Mesendoderm (in vitro differentiated cells): ENCODE data around the gene ECE1.

Source experiments
- DNase-seq: peaks from one replicate; pipeline ENCODE4 v3.0.0; 2013
- H2AK5ac ChIP-seq: 2 replicates; pipeline ENCODE4 v1.6.1; 2013; ENCODE audit warnings: low read length, inconsistent platforms
- H2BK120ac ChIP-seq: 2 replicates; pipeline ENCODE4 v1.6.1; 2013; ENCODE audit warnings: low read depth, mild to moderate bottlenecking, low read length, moderate library complexity, mixed read lengths
- H2BK15ac ChIP-seq: replicated peaks from 2 replicates; pipeline ENCODE4 v1.6.1; 2013; ENCODE audit warnings: low read depth, mild to moderate bottlenecking, moderate library complexity
- H2BK5ac ChIP-seq: 2 replicates; pipeline ENCODE4 v1.6.1; 2013; ENCODE audit warnings: low read length, inconsistent platforms
- H3K18ac ChIP-seq: 2 replicates; pipeline ENCODE4 v1.6.1; 2013; ENCODE audit warnings: mild to moderate bottlenecking, low read length, mixed read lengths
- H3K23ac ChIP-seq: one replicate; pipeline ENCODE4 v1.6.1; 2013; ENCODE audit warnings: low read length
- H3K27ac ChIP-seq: 2 replicates; pipeline ENCODE4 v1.5.1; 2013; ENCODE audit warnings: low read depth, mild to moderate bottlenecking, inconsistent platforms, low read length, moderate library complexity
- H3K27me3 ChIP-seq: 2 replicates; pipeline ENCODE4 v1.6.1; 2013; ENCODE audit warnings: low read length, control low read depth, mild to moderate bottlenecking, inconsistent platforms; ENCODE audit not compliant: insufficient read depth, poor library complexity
- H3K36me3 ChIP-seq: 2 replicates; pipeline ENCODE4 v1.6.1; 2013; ENCODE audit warnings: low read length, inconsistent platforms; ENCODE audit not compliant: control insufficient read depth, insufficient read depth
- H3K4ac ChIP-seq: one replicate; pipeline ENCODE4 v1.6.1; 2013; ENCODE audit warnings: low read depth, mild to moderate bottlenecking, low read length, moderate library complexity
- H3K4me1 ChIP-seq: 2 replicates; pipeline ENCODE4 v1.6.1; 2013; ENCODE audit warnings: low read depth, low read length, inconsistent platforms; ENCODE audit not compliant: control insufficient read depth
- H3K4me2 ChIP-seq: 2 replicates; pipeline ENCODE4 v1.6.1; 2013; ENCODE audit warnings: low read length
- H3K4me3 ChIP-seq: 2 replicates; pipeline ENCODE4 v1.5.1; 2013; ENCODE audit warnings: mild to moderate bottlenecking, low read length
- H3K56ac ChIP-seq: one replicate; pipeline ENCODE4 v1.6.1; 2013; ENCODE audit warnings: low read length
- H3K79me1 ChIP-seq: 2 replicates; pipeline ENCODE4 v1.6.1; 2013; ENCODE audit warnings: low read length, inconsistent platforms
- H3K79me2 ChIP-seq: 2 replicates; pipeline ENCODE4 v1.6.1; 2013; ENCODE audit warnings: mild to moderate bottlenecking, low read length; ENCODE audit not compliant: control insufficient read depth, insufficient read depth
- H3K9ac ChIP-seq: 2 replicates; pipeline ENCODE4 v1.6.1; 2013; ENCODE audit warnings: low read length, inconsistent platforms
- H4K5ac ChIP-seq: one replicate; pipeline ENCODE4 v1.6.1; 2013; ENCODE audit warnings: low read length
- H4K8ac ChIP-seq: one replicate; pipeline ENCODE4 v1.6.1; 2013; ENCODE audit warnings: low read depth, mild to moderate bottlenecking, control low read depth, low read length, moderate library complexity
- WGBS: extraction: QIAGEN DNeasy Blood & Tissue Kit; methylation state at CpG from one replicate; pipeline ENCODE4 v1.1.7; 2013; ENCODE audit warnings: low lambda C conversion rate, missing lambda C conversion rate; ENCODE audit not compliant: insufficient coverage; ENCODE audit errors: extremely low coverage; 5-methylcytosine and 5-hydroxymethylcytosine counted together

ECE1 gene

DNA sequence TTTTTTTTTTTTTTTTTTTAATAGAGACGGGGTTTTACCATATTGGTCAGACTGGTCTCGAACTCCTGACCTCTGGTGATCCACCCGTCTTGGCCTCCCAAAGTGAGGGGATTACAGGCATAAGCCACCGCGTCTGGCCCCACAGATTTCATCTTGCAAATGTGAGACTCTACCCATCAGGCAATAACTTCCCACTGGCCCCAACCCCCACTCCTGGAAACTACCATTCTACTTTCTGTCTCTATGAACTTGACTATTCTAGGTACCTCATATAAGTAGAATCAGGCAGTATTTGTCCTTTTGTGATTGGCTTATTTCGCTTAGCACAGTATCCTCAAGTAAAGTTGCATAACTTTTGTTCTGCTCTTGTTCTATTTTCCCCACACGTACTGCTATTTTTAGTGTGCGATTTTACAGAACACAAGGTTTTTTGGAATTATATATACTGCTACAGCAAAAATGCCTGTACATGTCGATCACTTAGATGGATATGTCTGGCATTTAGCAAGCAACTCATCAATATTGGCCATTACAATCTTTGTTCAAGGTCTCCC, 40.2 kb downstream of the ECE1 start:
- no CpG with 5 or more reads among the region's 9 CpGs for WGBS
- Histone ChIP-seq H3K27ac (no peak overlapping the region), H3K23ac (no peak overlapping the region), H3K18ac (no peak overlapping the region), H3K27me3 (no peaks in the 10 kb centered on the region), H3K79me2 (no peaks in the 10 kb centered on the region), H4K8ac (no peak overlapping the region), H3K79me1 (no peaks in the 10 kb centered on the region), H4K5ac (no peak overlapping the region), H3K4ac (no peak overlapping the region), H2AK5ac (no peak overlapping the region), H3K36me3 (no peaks in the 10 kb centered on the region), H3K9ac (no peak overlapping the region), H3K4me2 (no peak overlapping the region), H2BK15ac (no peak overlapping the region), H3K4me1 (no peaks in the 10 kb centered on the region), H3K4me3 (no peak overlapping the region), H2BK120ac (no peak overlapping the region), H2BK5ac (no peak overlapping the region), H3K56ac (no peak overlapping the region)
- DNase-seq = no peak

- no peaks in the 10 kb centered on the region for H3K79me2 ChIP-seq
- H3K4me2 ChIP-seq = no peak overlapping the region
- H3K56ac ChIP-seq = no peak overlapping the region
- no peaks in the 10 kb centered on the region for H3K4me1 ChIP-seq
- H3K79me1 ChIP-seq = no peaks in the 10 kb centered on the region
- H2BK5ac ChIP-seq = no peak overlapping the region
- no peak overlapping the region for H3K18ac ChIP-seq
- H3K9ac ChIP-seq = no peak overlapping the region
- H3K23ac ChIP-seq = no peak overlapping the region
- no peak overlapping the region for H3K27ac ChIP-seq
- no peak overlapping the region for H4K8ac ChIP-seq
- no peak overlapping the region for H3K4me3 ChIP-seq
- no CpG with 5 or more reads among the region's 14 CpGs for WGBS
- H4K5ac ChIP-seq = no peak overlapping the region
- no peaks in the 10 kb centered on the region for H3K36me3 ChIP-seq
- no peak overlapping the region for H2AK5ac ChIP-seq
- H3K27me3 ChIP-seq = no peaks in the 10 kb centered on the region
- no peak overlapping the region for H3K4ac ChIP-seq
- DNase-seq = no peak
- no peak overlapping the region for H2BK120ac ChIP-seq
- no peak overlapping the region for H2BK15ac ChIP-seq
Measured at GRCh38 chr1:21247892-21248715, 42.2 kb downstream of the ECE1 start.

- no peak for DNase-seq
- no peak overlapping the region for H3K4ac ChIP-seq
- H3K36me3 ChIP-seq = no peaks in the 10 kb centered on the region
- H4K8ac ChIP-seq = no peak overlapping the region
- no peak overlapping the region for H2BK120ac ChIP-seq
- H3K79me1 ChIP-seq = no peaks in the 10 kb centered on the region
- H3K4me1 ChIP-seq = no peaks in the 10 kb centered on the region
- H3K9ac ChIP-seq = no peak overlapping the region
- no CpG with 5 or more reads among the region's 20 CpGs for WGBS
- H3K4me3 ChIP-seq = no peak overlapping the region
- no peak overlapping the region for H2BK15ac ChIP-seq
- no peaks in the 10 kb centered on the region for H3K27me3 ChIP-seq
- no peak overlapping the region for H3K23ac ChIP-seq
- no peak overlapping the region for H3K18ac ChIP-seq
- no peak overlapping the region for H2AK5ac ChIP-seq
- H3K56ac ChIP-seq = no peak overlapping the region
- no peak overlapping the region for H4K5ac ChIP-seq
- no peak overlapping the region for H2BK5ac ChIP-seq
- H3K79me2 ChIP-seq = no peaks in the 10 kb centered on the region
- H3K27ac ChIP-seq = no peak overlapping the region
- no peak overlapping the region for H3K4me2 ChIP-seq
Measured at GRCh38 chr1:21246905-21247642, 43.2 kb downstream of the ECE1 start.

DNA sequence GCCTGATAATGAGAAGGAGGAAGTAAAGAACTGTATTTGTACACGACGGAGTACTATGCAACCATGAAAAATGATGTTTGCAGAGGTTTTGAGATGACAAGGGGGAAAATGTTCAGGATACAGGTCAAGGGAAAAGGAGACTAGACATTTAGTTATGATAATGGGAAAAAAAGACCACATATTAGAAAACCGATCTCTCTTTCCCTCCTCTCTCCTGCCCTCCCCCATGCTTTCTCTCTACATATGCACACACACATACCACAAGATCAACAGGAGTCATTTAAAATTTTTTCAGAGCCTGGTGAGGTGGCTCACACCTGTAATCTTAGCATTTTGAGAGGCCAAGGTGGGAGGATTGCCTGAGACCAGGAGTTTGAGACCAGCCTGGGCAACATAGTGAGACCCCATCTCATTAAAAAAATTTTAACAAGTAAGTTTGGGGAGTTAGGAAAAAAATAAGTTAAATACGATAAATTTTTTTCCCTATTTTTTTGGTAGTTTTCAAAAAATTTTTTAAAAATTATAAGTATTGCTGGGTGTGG, 44.5 kb downstream of the ECE1 start:
- no peaks in the 10 kb centered on the region for H3K79me2 ChIP-seq
- no peak overlapping the region for H2BK15ac ChIP-seq
- H3K27ac ChIP-seq = no peak overlapping the region
- H3K79me1 ChIP-seq = no peaks in the 10 kb centered on the region
- H4K5ac ChIP-seq = no peak overlapping the region
- H3K56ac ChIP-seq = no peak overlapping the region
- no peaks in the 10 kb centered on the region for H3K4me1 ChIP-seq
- no peaks in the 10 kb centered on the region for H3K36me3 ChIP-seq
- no peak overlapping the region for H2AK5ac ChIP-seq
- no peak overlapping the region for H3K4me2 ChIP-seq
- H2BK120ac ChIP-seq = no peak overlapping the region
- DNase-seq = no peak
- WGBS = 100% methylated on average over 1 of the region's 4 CpGs
- H3K4me3 ChIP-seq = no peak overlapping the region
- no peak overlapping the region for H3K9ac ChIP-seq
- H3K23ac ChIP-seq = no peak overlapping the region
- no peak overlapping the region for H3K18ac ChIP-seq
- no peaks in the 10 kb centered on the region for H3K27me3 ChIP-seq
- H4K8ac ChIP-seq = no peak overlapping the region
- no peak overlapping the region for H3K4ac ChIP-seq
- H2BK5ac ChIP-seq = no peak overlapping the region

GRCh38 chr1:21244986-21245687, 45.1 kb downstream of the ECE1 start:
- H3K4me2 ChIP-seq = no peak overlapping the region
- no peaks in the 10 kb centered on the region for H3K79me2 ChIP-seq
- WGBS = no CpG with 5 or more reads among the region's 11 CpGs

More at GRCh38 chr1:21244986-21245687, 45.1 kb downstream of the ECE1 start:
- no peak overlapping the region for H2AK5ac ChIP-seq
- H4K5ac ChIP-seq = no peak overlapping the region
- H3K4me1 ChIP-seq = no peaks in the 10 kb centered on the region
- H3K4me3 ChIP-seq = no peak overlapping the region
- no peak overlapping the region for H3K9ac ChIP-seq
- H2BK5ac ChIP-seq = no peak overlapping the region
- H3K18ac ChIP-seq = no peak overlapping the region
- H3K27ac ChIP-seq = no peak overlapping the region
- H2BK15ac ChIP-seq = no peak overlapping the region
- H2BK120ac ChIP-seq = no peak overlapping the region
- H3K23ac ChIP-seq = no peak overlapping the region
- H3K56ac ChIP-seq = no peak overlapping the region
- no peaks in the 10 kb centered on the region for H3K36me3 ChIP-seq
- no peaks in the 10 kb centered on the region for H3K79me1 ChIP-seq
- H3K27me3 ChIP-seq = no peaks in the 10 kb centered on the region
- DNase-seq = peak; percentile 41
- H3K4ac ChIP-seq = no peak overlapping the region
- H4K8ac ChIP-seq = no peak overlapping the region
